Fibroblast of lung (primary cell): ENCODE results near the gene GNAO1.

Source experiments
- EZH2 ChIP-seq: IDR thresholded peaks from 2 replicates; pipeline ENCODE4 v1.5.1; 2012; ENCODE audit warnings: low read length, control low read depth, mild to moderate bottlenecking; ENCODE audit errors: missing control alignments
- TF ChIP-seq, protein P1 (sequence below), 2 donors: IDR thresholded peaks in 1 of 2; conservative IDR thresholded peaks in 1 of 2; 1 replicate in 1 of 2; 2 replicates in 1 of 2; pipeline ENCODE4 v1.5.1; 2011 to 2012; ENCODE audit warnings: low read length in 2 of 2, control low read depth in 1 of 2, inconsistent platforms in 1 of 2, low read depth in 1 of 2, mild to moderate bottlenecking in 1 of 2

DNA sequence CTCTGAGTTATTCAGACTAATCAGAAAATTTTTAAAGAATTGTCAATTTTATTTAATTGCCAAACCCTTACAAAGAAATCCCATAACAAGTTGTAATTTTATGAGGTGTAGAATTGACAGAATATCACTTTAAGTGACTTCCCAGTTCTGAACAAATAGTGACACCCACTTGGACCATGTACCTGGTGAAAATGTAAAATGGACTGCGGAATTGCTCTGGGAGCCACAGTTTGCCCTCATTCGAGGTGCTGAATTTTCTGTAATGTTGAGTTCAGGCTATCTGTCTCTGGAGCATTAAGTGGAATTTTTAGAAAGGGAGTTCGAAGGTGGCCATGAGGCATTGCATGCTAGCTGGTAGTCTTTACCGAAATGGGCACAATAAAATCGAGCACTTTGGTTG is 5.1 kb downstream of the GNAO1 start:
- TF ChIP-seq, protein P1, sequence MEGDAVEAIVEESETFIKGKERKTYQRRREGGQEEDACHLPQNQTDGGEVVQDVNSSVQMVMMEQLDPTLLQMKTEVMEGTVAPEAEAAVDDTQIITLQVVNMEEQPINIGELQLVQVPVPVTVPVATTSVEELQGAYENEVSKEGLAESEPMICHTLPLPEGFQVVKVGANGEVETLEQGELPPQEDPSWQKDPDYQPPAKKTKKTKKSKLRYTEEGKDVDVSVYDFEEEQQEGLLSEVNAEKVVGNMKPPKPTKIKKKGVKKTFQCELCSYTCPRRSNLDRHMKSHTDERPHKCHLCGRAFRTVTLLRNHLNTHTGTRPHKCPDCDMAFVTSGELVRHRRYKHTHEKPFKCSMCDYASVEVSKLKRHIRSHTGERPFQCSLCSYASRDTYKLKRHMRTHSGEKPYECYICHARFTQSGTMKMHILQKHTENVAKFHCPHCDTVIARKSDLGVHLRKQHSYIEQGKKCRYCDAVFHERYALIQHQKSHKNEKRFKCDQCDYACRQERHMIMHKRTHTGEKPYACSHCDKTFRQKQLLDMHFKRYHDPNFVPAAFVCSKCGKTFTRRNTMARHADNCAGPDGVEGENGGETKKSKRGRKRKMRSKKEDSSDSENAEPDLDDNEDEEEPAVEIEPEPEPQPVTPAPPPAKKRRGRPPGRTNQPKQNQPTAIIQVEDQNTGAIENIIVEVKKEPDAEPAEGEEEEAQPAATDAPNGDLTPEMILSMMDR (conservative IDR thresholded peaks at IDR 0.05 in 1 of 2, IDR thresholded peaks at IDR 0.05 in 1 of 2; ENCODE audit: low read depth in 1 of 2, low read length in 2 of 2) = no peak
- no peak for TF ChIP-seq EZH2
